ENCODE measurements around the gene ART4. TPM values are rescaled to one million over a fixed set of nuclear protein-coding genes. Genes with fewer than 3 reads are reported as not detected.
A peak's percentile ranks its signal among the peaks of the same experiment; 100 is the strongest.

ART4 gene
- total and polyA plus RNA-seq, 2 experiments from 2014 or later = 0.24 TPM; not detected in 1

- Histone ChIP-seq H3K36me3 (no peaks in the 10 kb centered on the region), H3K27me3 (no peaks in the 10 kb centered on the region), H3K9me3 (ENCODE audit: low read depth) (no peaks in the 10 kb centered on the region), H3K4me1 (ENCODE audit: low read depth) (peaks cover 17% of the 10 kb centered on the region), H3K27ac (no peak overlapping the region), H3K4me3 (no peak overlapping the region)
- peak in 1 of 2 donors; percentile 92 for DNase-seq (ENCODE audit: low read depth in 1 of 2, low spot score in 1 of 2)
- no peak for TF ChIP-seq CTCF (IDR thresholded peaks at IDR 0.05; ENCODE audit: low read depth, low read length)
These were observed 6.8 kb downstream of the ART4 start for GRCh38 chr12:14836336-14837210.

GRCh38 chr12:14834509-14834908, 8.8 kb downstream of the ART4 start:
- DNase-seq (ENCODE audit: low read depth in 1 of 2, low spot score in 1 of 2) = peak in 1 of 2 donors; percentile 42
- Histone ChIP-seq H3K36me3 (no peaks in the 10 kb centered on the region), H3K27ac (no peak overlapping the region)

GRCh38 chr12:14833952-14834351, 9.4 kb downstream of the ART4 start:
- H3K4me1 ChIP-seq (ENCODE audit: low read depth) = peaks cover 17% of the 10 kb centered on the region
- no peak for TF ChIP-seq CTCF (IDR thresholded peaks at IDR 0.05; ENCODE audit: low read depth, low read length)
- no peaks in the 10 kb centered on the region for H3K9me3 ChIP-seq (ENCODE audit: low read depth)
- H3K27me3 ChIP-seq = no peaks in the 10 kb centered on the region
- no peak for DNase-seq (ENCODE audit: low read depth in 1 of 2, low spot score in 1 of 2)
- H3K4me3 ChIP-seq = no peak overlapping the region
- no peak overlapping the region for H3K27ac ChIP-seq
- no peaks in the 10 kb centered on the region for H3K36me3 ChIP-seq

More at GRCh38 chr12:14834509-14834908, 8.8 kb downstream of the ART4 start:
- no peaks in the 10 kb centered on the region for H3K9me3 ChIP-seq (ENCODE audit: low read depth)
- no peaks in the 10 kb centered on the region for H3K27me3 ChIP-seq
- TF ChIP-seq CTCF (IDR thresholded peaks at IDR 0.05; ENCODE audit: low read depth, low read length) = no peak
- H3K4me3 ChIP-seq = no peak overlapping the region
- H3K4me1 ChIP-seq (ENCODE audit: low read depth) = peaks cover 17% of the 10 kb centered on the region

- H3K9me3 ChIP-seq (ENCODE audit: low read depth) = no peaks in the 10 kb centered on the region
- peaks cover 17% of the 10 kb centered on the region for H3K4me1 ChIP-seq (ENCODE audit: low read depth)
- H3K4me3 ChIP-seq = no peak overlapping the region
- DNase-seq (ENCODE audit: low read depth in 1 of 2, low spot score in 1 of 2) = no peak
- TF ChIP-seq CTCF (IDR thresholded peaks at IDR 0.05; ENCODE audit: low read depth, low read length) = no peak
- no peak overlapping the region for H3K27ac ChIP-seq
- no peaks in the 10 kb centered on the region for H3K27me3 ChIP-seq
- H3K36me3 ChIP-seq = no peaks in the 10 kb centered on the region
These were observed 10.0 kb downstream of the ART4 start for GRCh38 chr12:14833336-14833735.

- Histone ChIP-seq H3K4me3 (no peak overlapping the region), H3K27ac (no peak overlapping the region), H3K36me3 (no peaks in the 10 kb centered on the region), H3K4me1 (ENCODE audit: low read depth) (peaks cover 4% of the 10 kb centered on the region), H3K27me3 (no peaks in the 10 kb centered on the region), H3K9me3 (ENCODE audit: low read depth) (no peaks in the 10 kb centered on the region)
- peak in 1 of 2 donors; percentile 7 for DNase-seq (ENCODE audit: low read depth in 1 of 2, low spot score in 1 of 2)
- no peak for TF ChIP-seq CTCF (IDR thresholded peaks at IDR 0.05; ENCODE audit: low read depth, low read length)
These were observed 14.4 kb downstream of the ART4 start for GRCh38 chr12:14828892-14829291.
